Heart left ventricle (tissue), 16 donors: ENCODE results near the gene PCDHGA6. TPM values are rescaled to one million over a fixed set of nuclear protein-coding genes. Genes with fewer than 3 reads are reported as not detected.
"Not testable (repeated sequence)": the region's sequence is repeated elsewhere in the genome, so short reads cannot be mapped to it uniquely, and the experiment has no call there.

Experiments
- ATAC-seq, 4 donors: fragments of 200-7000 bp; cut with Tn5 transposase; one replicate each; pipeline ENCODE4 v1.9.1; 2020 to 2022; ENCODE audit warnings: moderate library complexity in 4 of 4, mild to moderate bottlenecking in 3 of 4, moderate number of reproducible peaks in 1 of 4
- DNase-seq, 5 donors: peaks; one replicate each; pipeline ENCODE4 v3.0.0-alpha.2; 2020
- H3K27ac ChIP-seq, 12 donors: fragments of 200-600 bp; sonication (generic) in 4 of 12; one replicate each; pipeline versions ENCODE4 v1.5.0 to v1.8.0; 2016 to 2022; ENCODE audit warnings: mild to moderate bottlenecking in 2 of 12
- H3K27me3 ChIP-seq, 9 donors: fragments of 200-600 bp; sonication (generic) in 2 of 9; one replicate each; pipeline versions ENCODE4 v1.5.1 to v1.8.0; 2016 to 2022; ENCODE audit warnings: mild to moderate bottlenecking in 3 of 9
- H3K36me3 ChIP-seq, 9 donors: fragments of 200-600 bp; sonication (generic) in 2 of 9; one replicate each; pipeline versions ENCODE4 v1.5.0 to v1.8.0; 2018 to 2022; ENCODE audit warnings: mild to moderate bottlenecking in 2 of 9
- H3K4me1 ChIP-seq, 12 donors: fragments of 200-600 bp; sonication (generic) in 4 of 12; one replicate each; pipeline versions ENCODE4 v1.5.0 to v1.8.0; 2016 to 2022; ENCODE audit warnings: mild to moderate bottlenecking in 3 of 12
- H3K4me3 ChIP-seq, 12 donors: fragments of 200-600 bp; sonication (generic) in 4 of 12; one replicate each; pipeline versions ENCODE4 v1.5.0 to v1.8.0; 2017 to 2022; ENCODE audit warnings: mild to moderate bottlenecking in 9 of 12, moderate library complexity in 4 of 12
- H3K9me3 ChIP-seq, 12 donors: fragments of 200-600 bp; sonication (generic) in 4 of 12; one replicate each; pipeline versions ENCODE4 v1.5.0 to v1.8.0; 2016 to 2022; ENCODE audit warnings: mild to moderate bottlenecking in 1 of 12
- CTCF ChIP-seq, 12 donors: fragments of 200-600 bp; sonication (generic) in 4 of 12; IDR thresholded peaks; one replicate each; pipeline versions ENCODE4 v1.5.0 to v1.8.0; 2018 to 2022; ENCODE audit warnings: antibody characterized with exemption in 12 of 12, mild to moderate bottlenecking in 5 of 12
- POLR2A ChIP-seq, 2 donors: fragments of 450-650 bp; IDR thresholded peaks; one replicate each; pipeline ENCODE4 v1.6.1; 2017; ENCODE audit warnings: antibody characterized with exemption in 2 of 2, mild to moderate bottlenecking in 2 of 2, moderate library complexity in 2 of 2
- WGBS, 4 donors: extraction: QIAGEN DNeasy Blood & Tissue Kit in 2 of 4; methylation state at CpG; one replicate each; pipeline versions ENCODE4 v1.1.5 to v1.1.7; 2013 to 2018; 5-methylcytosine and 5-hydroxymethylcytosine counted together
- intact Hi-C, 10 donors: fragments of 100-400 bp; cut with DNase I; formaldehyde crosslinking; loops; one replicate each; pipeline versions ENCODE4 v1.11.1 to v1.14.2; 2022
- polyA plus RNA-seq, 2 donors: library from polyadenylated mRNA; stranded (reverse); fragments of 200-250 nt; gene quantifications; one replicate each; pipeline ENCODE4 v1.2.3, GENCODE V29; 2013
- total RNA-seq, 9 donors: library from RNA; depleted of rRNA in 2 of 9; stranded (reverse); fragments of >200 nt in 2 of 9; fragmentation: NEBNext Ultra II Directional in 3 of 9; extraction: Animal tissue kit (Norgen Biotek cat#: 25700) in 3 of 9; gene quantifications; one replicate each; pipeline versions ENCODE4 v1.1.0 to v1.2.4, GENCODE V29; 2016 to 2023
- donor health status: ischemic (EF 13 %, LVEDD 7.1; RV severe dilation, severe dysfunction).
- donor health status: healthy with polysubstance abuse.
- donor health status: DM: no; HTN: yes; CAD: no.
- donor health status: DM: no; HTN: no; CAD: no.
- donor health status: ischemic (EF 25% LVEDD 6.9; RV normal size, moderate dysfunction).
- donor health status: ischemic (EF 25% LVEDD 5.7; RV mildly dilated, moderate dysfunction).
- donor health status: healthy.
- donor health status: DM: yes; HTN: yes; CAD: no.
- donor health status: ischemic (EF 35%, LVEDD 5.7; RV mildly dilated, moderate dysfunction).
- donor health status: nonischemic (EF 11% LVEDD 7.7; RV severe dilation, severe dysfunction).
- donor health status: DM: yes; HTN: yes; CAD: no.
- donor health status: PGD.
- donor health status: ischemic (EF 29% LVEDD 5.4; RV normal size, mild dysfunction).
- donor health status: nonischemic (EF 23%, LVEDD 6.1; RV moderate dilation, normal function).

PCDHGA6 gene
- total and polyA plus RNA-seq, 11 donors, result 2.2 to 10.3 (median 7.4) TPM

GRCh38 chr5:141403387-141403786, 29.7 kb downstream of the PCDHGA6 start:
- WGBS, 4 donors, result 40 to 59% (median 48%) methylated on average over 22 of the region's 22 CpGs
- intact Hi-C loops, result loop anchor here in 2 of 10 donors (10.0 kb wide), 2 partner anchors 59 to 159 kb away; partner anchors contain the start of genes PCDHB15 (in 1 of the 2) and PCDHGA3 (in 1 of the 2)
- Histone ChIP-seq H3K4me3 (peak overlapping the region in 3 of 12 donors; percentile 22 to 35 (median 24)), H3K9me3 (peaks cover 0 to 100% (median 65%) of the 10 kb centered on the region in 12 donors), H3K27ac (no peak overlapping the region), H3K36me3 (peaks cover 0 to 4% (median 0%) of the 10 kb centered on the region in 9 donors), H3K4me1 (peaks cover 0 to 13% (median 0%) of the 10 kb centered on the region in 12 donors), H3K27me3 (peaks cover 0 to 52% (median 0%) of the 10 kb centered on the region in 9 donors)
- no peak for TF ChIP-seq POLR2A (IDR thresholded peaks at IDR 0.05)
- no peak for TF ChIP-seq CTCF (IDR thresholded peaks at IDR 0.05)
- ATAC-seq (no peak), DNase-seq (no peak)

- H3K4me1 ChIP-seq, result not testable (repeated sequence)
- WGBS, 4 donors, result 15 to 24% (median 19%) methylated on average over 37 to 51 of the region's 51 CpGs
- Histone ChIP-seq H3K9me3 (peaks cover 0 to 100% (median 64%) of the 10 kb centered on the region in 12 donors), H3K36me3 (peaks cover 0 to 19% (median 0%) of the 10 kb centered on the region in 9 donors), H3K4me3 (peak within 1 kb of the TSS in 11 of 12 donors; percentile 6 to 50 (median 40)), H3K27ac (peak within 1 kb of the TSS in 7 of 12 donors; percentile 31 to 62 (median 54)), H3K27me3 (peaks cover 0 to 73% (median 0%) of the 10 kb centered on the region in 9 donors)
- TF ChIP-seq CTCF (IDR thresholded peaks at IDR 0.05), result peak; percentile 37 to 69 (median 57)
- intact Hi-C loops, result loop anchor here in 3 of 10 donors (5.0 to 10.0 kb wide), 3 partner anchors 63 to 163 kb away; partner anchors contain the start of genes PCDHB15 (in 1 of the 3) and PCDHGA3 (in 1 of the 3)
- ATAC-seq (peak; percentile 57 to 90 (median 84)), DNase-seq (peak in 4 of 5 donors; percentile 53 to 74 (median 67))
Measured at GRCh38 chr5:141407790-141408505, 34.3 kb downstream of the PCDHGA6 start, which contains the start of gene PCDHGB6. TSS of gene PCDHGB6 (plus strand) at chr5:141408021. CDS start at chr5:141408203, 182 bp downstream.

GRCh38 chr5:141409598-141410306, 36.1 kb downstream of the PCDHGA6 start:
- intact Hi-C loops, result loop anchor here in 7 of 10 donors (5.0 to 10.0 kb wide), 8 partner anchors 45 to 165 kb away; partner anchors contain the start of genes PCDHGA5 (in 3 of the 7), PCDHB15 (in 1 of the 7), PCDHGA1 (in 1 of the 7) and PCDHGA3 (in 1 of the 7)
- peaks cover 0 to 8% (median 0%) of the 10 kb centered on the region in 12 donors for H3K4me1 ChIP-seq
- 34 to 60% (median 45%) methylated on average over 12 to 64 of the region's 64 CpGs for WGBS, 4 donors

More at GRCh38 chr5:141409598-141410306, 36.1 kb downstream of the PCDHGA6 start:
- no peak for TF ChIP-seq POLR2A (IDR thresholded peaks at IDR 0.05)
- TF ChIP-seq CTCF (IDR thresholded peaks at IDR 0.05), result no peak
- Histone ChIP-seq H3K36me3 (peaks cover 0 to 24% (median 0%) of the 10 kb centered on the region in 9 donors), H3K27me3 (peaks cover 0 to 71% (median 0%) of the 10 kb centered on the region in 9 donors), H3K4me3 (no peak overlapping the region), H3K27ac (no peak overlapping the region), H3K9me3 (peaks cover 0 to 100% (median 62%) of the 10 kb centered on the region in 12 donors)
- no peak for ATAC-seq
- no peak for DNase-seq
